ENCODE results near the gene AKR7A3.

DNA sequence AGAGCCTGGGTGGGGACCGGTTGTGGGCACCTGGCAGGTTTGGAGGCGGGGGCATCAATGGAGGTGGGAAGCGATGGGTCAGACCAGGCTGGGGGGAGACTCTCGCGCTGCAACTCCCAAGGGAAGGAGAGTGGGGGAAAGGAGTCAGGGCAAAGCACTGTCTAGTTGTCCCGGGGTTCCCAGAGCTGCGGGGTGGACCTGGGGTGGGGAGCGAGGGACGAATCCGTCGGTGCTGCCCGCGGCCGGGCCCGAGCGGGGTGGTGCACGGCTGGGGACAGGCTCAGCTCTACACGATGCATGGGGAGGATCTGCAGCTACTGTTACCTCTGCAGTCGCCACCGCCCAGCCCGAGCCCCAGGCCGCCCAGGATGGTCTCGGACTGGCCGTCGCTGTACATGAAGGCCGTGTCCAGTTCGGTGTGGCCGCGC lies 22.9 kb upstream of the AKR7A3 start:
- TF ChIP-seq, protein P1, sequence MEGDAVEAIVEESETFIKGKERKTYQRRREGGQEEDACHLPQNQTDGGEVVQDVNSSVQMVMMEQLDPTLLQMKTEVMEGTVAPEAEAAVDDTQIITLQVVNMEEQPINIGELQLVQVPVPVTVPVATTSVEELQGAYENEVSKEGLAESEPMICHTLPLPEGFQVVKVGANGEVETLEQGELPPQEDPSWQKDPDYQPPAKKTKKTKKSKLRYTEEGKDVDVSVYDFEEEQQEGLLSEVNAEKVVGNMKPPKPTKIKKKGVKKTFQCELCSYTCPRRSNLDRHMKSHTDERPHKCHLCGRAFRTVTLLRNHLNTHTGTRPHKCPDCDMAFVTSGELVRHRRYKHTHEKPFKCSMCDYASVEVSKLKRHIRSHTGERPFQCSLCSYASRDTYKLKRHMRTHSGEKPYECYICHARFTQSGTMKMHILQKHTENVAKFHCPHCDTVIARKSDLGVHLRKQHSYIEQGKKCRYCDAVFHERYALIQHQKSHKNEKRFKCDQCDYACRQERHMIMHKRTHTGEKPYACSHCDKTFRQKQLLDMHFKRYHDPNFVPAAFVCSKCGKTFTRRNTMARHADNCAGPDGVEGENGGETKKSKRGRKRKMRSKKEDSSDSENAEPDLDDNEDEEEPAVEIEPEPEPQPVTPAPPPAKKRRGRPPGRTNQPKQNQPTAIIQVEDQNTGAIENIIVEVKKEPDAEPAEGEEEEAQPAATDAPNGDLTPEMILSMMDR (IDR thresholded peaks at IDR 0.05) = no peak
- no peak for TF ChIP-seq POLR2A (IDR thresholded peaks at IDR 0.05)
